Keratinocyte (primary cell): ENCODE data around the gene CRYBA2.

Source experiments
- EZH2 ChIP-seq: IDR thresholded peaks from one replicate; pipeline ENCODE4 v1.6.1; 2012; ENCODE audit warnings: inconsistent platforms, mild to moderate bottlenecking, low read length, moderate library complexity
- TF ChIP-seq, protein P1 (sequence below), 3 experiments: IDR thresholded peaks in 1 of 3; conservative IDR thresholded peaks in 1 of 3; optimal IDR thresholded peaks in 1 of 3; 2 replicates in 2 of 3; 3 replicates in 1 of 3; pipeline versions ENCODE3 to v1.5.1; 2011; ENCODE audit warnings: low read length in 3 of 3, mild to moderate bottlenecking in 3 of 3, moderate library complexity in 2 of 3, control low read depth in 1 of 3, inconsistent platforms in 1 of 3; ENCODE audit not compliant: insufficient read depth in 2 of 3; ENCODE audit errors: extremely low read depth in 1 of 3

DNA sequence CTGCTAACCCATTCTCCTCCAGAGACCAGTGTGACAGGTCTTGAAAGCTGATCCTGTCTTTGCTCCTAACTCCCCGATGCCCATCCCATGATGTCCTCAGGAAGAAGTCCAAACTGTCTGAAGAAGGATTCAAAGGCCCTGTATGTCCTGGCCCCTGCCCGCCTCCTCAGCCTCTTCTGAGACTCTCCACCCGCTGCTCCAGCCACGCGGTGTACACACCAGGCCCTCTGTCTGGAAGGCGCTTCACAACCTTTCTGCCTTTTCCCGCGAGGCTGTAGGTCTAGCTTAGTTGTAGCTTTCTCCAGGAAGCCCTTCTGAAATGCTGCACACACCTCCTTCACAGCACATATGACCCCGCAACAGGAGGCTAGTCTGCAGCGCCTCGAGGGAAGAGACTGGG is 23.5 kb upstream of the CRYBA2 start:
- TF ChIP-seq, protein P1, sequence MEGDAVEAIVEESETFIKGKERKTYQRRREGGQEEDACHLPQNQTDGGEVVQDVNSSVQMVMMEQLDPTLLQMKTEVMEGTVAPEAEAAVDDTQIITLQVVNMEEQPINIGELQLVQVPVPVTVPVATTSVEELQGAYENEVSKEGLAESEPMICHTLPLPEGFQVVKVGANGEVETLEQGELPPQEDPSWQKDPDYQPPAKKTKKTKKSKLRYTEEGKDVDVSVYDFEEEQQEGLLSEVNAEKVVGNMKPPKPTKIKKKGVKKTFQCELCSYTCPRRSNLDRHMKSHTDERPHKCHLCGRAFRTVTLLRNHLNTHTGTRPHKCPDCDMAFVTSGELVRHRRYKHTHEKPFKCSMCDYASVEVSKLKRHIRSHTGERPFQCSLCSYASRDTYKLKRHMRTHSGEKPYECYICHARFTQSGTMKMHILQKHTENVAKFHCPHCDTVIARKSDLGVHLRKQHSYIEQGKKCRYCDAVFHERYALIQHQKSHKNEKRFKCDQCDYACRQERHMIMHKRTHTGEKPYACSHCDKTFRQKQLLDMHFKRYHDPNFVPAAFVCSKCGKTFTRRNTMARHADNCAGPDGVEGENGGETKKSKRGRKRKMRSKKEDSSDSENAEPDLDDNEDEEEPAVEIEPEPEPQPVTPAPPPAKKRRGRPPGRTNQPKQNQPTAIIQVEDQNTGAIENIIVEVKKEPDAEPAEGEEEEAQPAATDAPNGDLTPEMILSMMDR (optimal IDR thresholded peaks at IDR 0.05 in 1 of 3, IDR thresholded peaks at IDR 0.05 in 1 of 3, conservative IDR thresholded peaks at IDR 0.05 in 1 of 3; ENCODE audit: extremely low read depth in 1 of 3, insufficient read depth in 2 of 3, low read length in 3 of 3), result no peak
- no peak for TF ChIP-seq EZH2
